ENCODE results near the gene NEK9. TPM values are rescaled to one million over a fixed set of nuclear protein-coding genes. Genes with fewer than 3 reads are reported as not detected.

NEK9 gene
- total and polyA plus RNA-seq, 2 donors (not counting 1 experiment from before 2014, with no cell fraction given), result 35.1 to 110 TPM

DNA sequence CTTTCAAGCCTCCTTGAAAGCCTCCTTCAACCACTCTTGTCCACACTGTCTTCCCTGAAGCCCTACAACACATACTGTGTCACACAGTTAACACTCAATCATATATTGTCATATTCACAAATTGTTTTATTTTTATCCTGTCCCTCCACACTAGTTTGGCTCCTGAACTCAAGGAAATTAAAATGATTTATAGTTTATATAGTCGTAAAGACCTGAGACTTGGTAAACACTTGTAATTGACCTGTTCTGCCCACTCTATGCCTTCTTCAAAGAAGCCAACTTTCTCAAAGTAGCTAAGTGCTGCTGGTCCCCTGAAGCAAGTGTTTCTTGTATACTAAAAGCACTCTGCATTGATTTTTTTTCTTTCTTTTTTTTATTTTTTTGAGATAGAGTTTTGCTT is 15.6 kb upstream of the NEK9 start:
- Histone ChIP-seq H3K4me3 (ENCODE audit: control extremely low read depth in 1 of 5, extremely low read depth in 1 of 5, insufficient read depth in 1 of 5, low read depth in 2 of 5, low read length in 4 of 5) (no peak overlapping the region), H3K4me1 (ENCODE audit: control insufficient read depth in 2 of 2, insufficient read depth in 2 of 2, low read length in 2 of 2) (peaks cover 33 to 45% of the 10 kb centered on the region in 2 donors), H3K36me3 (replicated peaks in 1 of 2; ENCODE audit: control extremely low read depth in 1 of 2, control insufficient read depth in 1 of 2, extremely low read depth in 1 of 2, insufficient read depth in 2 of 2, low read length in 1 of 2) (peaks cover 1 to 25% of the 10 kb centered on the region in 2 experiments), H2AFZ (ENCODE audit: insufficient read depth, low read depth, low read length, poor library complexity, severe bottlenecking) (no peak overlapping the region), H3K4me2 (replicated peaks; ENCODE audit: low read depth, low read length, poor library complexity, severe bottlenecking) (no peak overlapping the region), H3K9me3 (ENCODE audit: control extremely low read depth in 1 of 3, control insufficient read depth in 2 of 3, insufficient read depth in 1 of 3, low read length in 2 of 3) (peaks cover 0 to 3% (median 0%) of the 10 kb centered on the region in 3 donors), H3K9ac (ENCODE audit: low read length) (no peak overlapping the region), H3K79me2 (ENCODE audit: control insufficient read depth, insufficient read depth, low read length) (peaks cover 62% of the 10 kb centered on the region), H3K27ac (ENCODE audit: low read length in 2 of 2) (peak overlapping the region in 1 of 2 donors; percentile 35), H3K27me3 (replicated peaks in 1 of 4; ENCODE audit: control extremely low read depth in 1 of 4, control insufficient read depth in 3 of 4, insufficient read depth in 4 of 4, low read length in 3 of 4) (no peaks in the 10 kb centered on the region), H4K20me1 (ENCODE audit: control insufficient read depth, insufficient read depth, low read length, poor library complexity, severe bottlenecking) (no peaks in the 10 kb centered on the region)
- H3K27ac Mint-ChIP-seq, result no peak overlapping the region
- H3K4me1 Mint-ChIP-seq, result peaks cover 49% of the 10 kb centered on the region
- no CpG with 5 or more reads among the region's 1 CpG for WGBS (ENCODE audit: insufficient coverage)
- TF ChIP-seq EZH2 (IDR thresholded peaks at IDR 0.05; ENCODE audit: borderline replicate concordance, insufficient read depth, low read depth, low read length, poor library complexity, severe bottlenecking), result no peak
- TF ChIP-seq, protein P1, sequence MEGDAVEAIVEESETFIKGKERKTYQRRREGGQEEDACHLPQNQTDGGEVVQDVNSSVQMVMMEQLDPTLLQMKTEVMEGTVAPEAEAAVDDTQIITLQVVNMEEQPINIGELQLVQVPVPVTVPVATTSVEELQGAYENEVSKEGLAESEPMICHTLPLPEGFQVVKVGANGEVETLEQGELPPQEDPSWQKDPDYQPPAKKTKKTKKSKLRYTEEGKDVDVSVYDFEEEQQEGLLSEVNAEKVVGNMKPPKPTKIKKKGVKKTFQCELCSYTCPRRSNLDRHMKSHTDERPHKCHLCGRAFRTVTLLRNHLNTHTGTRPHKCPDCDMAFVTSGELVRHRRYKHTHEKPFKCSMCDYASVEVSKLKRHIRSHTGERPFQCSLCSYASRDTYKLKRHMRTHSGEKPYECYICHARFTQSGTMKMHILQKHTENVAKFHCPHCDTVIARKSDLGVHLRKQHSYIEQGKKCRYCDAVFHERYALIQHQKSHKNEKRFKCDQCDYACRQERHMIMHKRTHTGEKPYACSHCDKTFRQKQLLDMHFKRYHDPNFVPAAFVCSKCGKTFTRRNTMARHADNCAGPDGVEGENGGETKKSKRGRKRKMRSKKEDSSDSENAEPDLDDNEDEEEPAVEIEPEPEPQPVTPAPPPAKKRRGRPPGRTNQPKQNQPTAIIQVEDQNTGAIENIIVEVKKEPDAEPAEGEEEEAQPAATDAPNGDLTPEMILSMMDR (IDR thresholded peaks at IDR 0.05), result no peak
- no peaks in the 10 kb centered on the region for H3K27me3 Mint-ChIP-seq
- intact Hi-C loops (cut with micrococcal nuclease), result no loop called here
- ChIA-PET CTCF (interaction anchor here (1.3 to 12.7 kb wide), 3 partner anchors 12 to 167 kb away, joined by 4 to 266 read pairs (median 17); no protein-coding TSS in a partner anchor), POLR2A (interaction anchor here (0.6 kb wide), 1 partner anchor 156 kb away, joined by 5 read pairs; no protein-coding TSS in a partner anchor)
- DNase-seq, result no peak
- H3K4me3 Mint-ChIP-seq, result no peak overlapping the region
- no peak for ATAC-seq (ENCODE audit: low read depth)
- no peaks in the 10 kb centered on the region for H3K9me3 Mint-ChIP-seq (ENCODE audit: insufficient read depth)

DNA sequence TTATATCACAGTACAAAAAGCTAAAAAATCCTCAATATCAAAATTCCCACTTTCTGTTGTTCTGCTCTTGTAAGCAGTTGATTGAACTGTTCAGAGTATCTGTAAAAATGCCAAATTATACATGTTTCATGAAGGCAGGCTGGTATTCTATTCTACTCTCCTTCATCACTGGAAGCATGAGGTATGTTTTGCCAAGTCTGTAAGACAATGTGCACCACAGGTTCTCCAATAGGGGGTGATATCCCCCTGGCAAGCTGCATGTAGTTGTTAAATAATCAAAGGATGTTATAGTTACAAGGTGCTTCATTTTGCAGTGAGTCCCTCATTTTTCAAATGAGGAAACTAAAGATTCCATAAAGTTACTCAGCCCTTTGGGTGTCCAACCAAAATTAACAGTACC is 15.1 kb upstream of the NEK9 start:
- Histone ChIP-seq H3K27ac (ENCODE audit: low read length in 2 of 2) (peak overlapping the region in 1 of 2 donors; percentile 56), H3K36me3 (replicated peaks in 1 of 2; ENCODE audit: control extremely low read depth in 1 of 2, control insufficient read depth in 1 of 2, extremely low read depth in 1 of 2, insufficient read depth in 2 of 2, low read length in 1 of 2) (peaks cover 1 to 20% of the 10 kb centered on the region in 2 experiments), H2AFZ (ENCODE audit: insufficient read depth, low read depth, low read length, poor library complexity, severe bottlenecking) (no peak overlapping the region), H3K27me3 (replicated peaks in 1 of 4; ENCODE audit: control extremely low read depth in 1 of 4, control insufficient read depth in 3 of 4, insufficient read depth in 4 of 4, low read length in 3 of 4) (no peaks in the 10 kb centered on the region), H3K79me2 (ENCODE audit: control insufficient read depth, insufficient read depth, low read length) (peaks cover 59% of the 10 kb centered on the region), H3K4me2 (replicated peaks; ENCODE audit: low read depth, low read length, poor library complexity, severe bottlenecking) (no peak overlapping the region), H3K9ac (ENCODE audit: low read length) (no peak overlapping the region), H3K4me3 (ENCODE audit: control extremely low read depth in 1 of 5, extremely low read depth in 1 of 5, insufficient read depth in 1 of 5, low read depth in 2 of 5, low read length in 4 of 5) (no peak overlapping the region), H3K9me3 (ENCODE audit: control extremely low read depth in 1 of 3, control insufficient read depth in 2 of 3, insufficient read depth in 1 of 3, low read length in 2 of 3) (peaks cover 0 to 3% (median 0%) of the 10 kb centered on the region in 3 donors), H4K20me1 (ENCODE audit: control insufficient read depth, insufficient read depth, low read length, poor library complexity, severe bottlenecking) (no peaks in the 10 kb centered on the region), H3K4me1 (ENCODE audit: control insufficient read depth in 2 of 2, insufficient read depth in 2 of 2, low read length in 2 of 2) (peaks cover 33 to 45% of the 10 kb centered on the region in 2 donors)
- intact Hi-C loops (cut with micrococcal nuclease), result no loop called here
- Mint-ChIP-seq H3K27ac (peak overlapping the region; percentile 23), H3K4me1 (peaks cover 49% of the 10 kb centered on the region), H3K27me3 (no peaks in the 10 kb centered on the region), H3K9me3 (ENCODE audit: insufficient read depth) (no peaks in the 10 kb centered on the region), H3K4me3 (no peak overlapping the region)
- no peak for TF ChIP-seq EZH2 (IDR thresholded peaks at IDR 0.05; ENCODE audit: borderline replicate concordance, insufficient read depth, low read depth, low read length, poor library complexity, severe bottlenecking)
- TF ChIP-seq, protein P1 (IDR thresholded peaks at IDR 0.05), result peak; percentile 45
- ChIA-PET POLR2A (interaction anchor here (0.6 kb wide), 1 partner anchor 156 kb away, joined by 5 read pairs; no protein-coding TSS in a partner anchor), CTCF (interaction anchor here (2.2 to 12.7 kb wide), 2 partner anchors 11 to 158 kb away, joined by 17 to 266 read pairs; no protein-coding TSS in a partner anchor)
- DNase-seq (peak; percentile 43), ATAC-seq (ENCODE audit: low read depth) (no peak)

Data from B cell (primary cell).